Gastrocnemius medialis (tissue), 4 donors: ENCODE data around the gene FOXI3. TPM values are rescaled to one million over a fixed set of nuclear protein-coding genes. Genes with fewer than 3 reads are reported as not detected.
"Not testable (repeated sequence)": the region's sequence is repeated elsewhere in the genome, so short reads cannot be mapped to it uniquely, and the experiment has no call there.

Source experiments
- ATAC-seq, 2 donors: fragments of 150-250 bp; one replicate each; pipeline ENCODE4 v1.9.1; 2016
- DNase-seq, 2 donors: peaks; one replicate each; pipeline ENCODE4 v3.0.0-alpha.2; 2019
- H3K27ac ChIP-seq, 4 donors: fragments of 200-600 bp; sonication (generic); 1 replicate in 1 of 4; 2 replicates in 3 of 4; pipeline ENCODE4 v1.5.1; 2016 to 2018; ENCODE audit warnings: mild to moderate bottlenecking in 2 of 4, moderate library complexity in 1 of 4
- H3K27me3 ChIP-seq, 3 donors: fragments of 200-600 bp; sonication (generic) in 2 of 3; 1 replicate in 1 of 3; 2 replicates in 2 of 3; pipeline versions ENCODE4 v1.5.1 to v1.6.0; 2016 to 2019; ENCODE audit warnings: mild to moderate bottlenecking in 1 of 3, moderate library complexity in 1 of 3
- H3K36me3 ChIP-seq, 2 donors: fragments of 200-600 bp; sonication (generic) in 1 of 2; one replicate each; pipeline ENCODE4 v1.5.1; 2017 to 2018
- H3K4me1 ChIP-seq, 2 donors: fragments of 200-600 bp; sonication (generic) in 1 of 2; one replicate each; pipeline ENCODE4 v1.5.1; 2016 to 2017; ENCODE audit warnings: mild to moderate bottlenecking in 2 of 2
- H3K4me3 ChIP-seq, 4 donors: fragments of 200-600 bp; sonication (generic) in 3 of 4; 1 replicate in 1 of 4; 2 replicates in 3 of 4; pipeline ENCODE4 v1.5.1; 2016 to 2019; ENCODE audit warnings: mild to moderate bottlenecking in 2 of 4
- H3K9me3 ChIP-seq, 3 donors: fragments of 200-600 bp; sonication (generic) in 2 of 3; 1 replicate in 1 of 3; 2 replicates in 2 of 3; pipeline ENCODE4 v1.5.1; 2016 to 2019
- CTCF ChIP-seq, 5 experiments: fragments of 450-650 bp in 3 of 5; fragments of 200-600 bp in 2 of 5; sonication (generic) in 2 of 5; IDR thresholded peaks in 4 of 5; conservative IDR thresholded peaks in 1 of 5; 1 replicate in 4 of 5; 2 replicates in 1 of 5; pipeline ENCODE4 v1.5.1; 2016 to 2019; ENCODE audit warnings: antibody characterized with exemption in 5 of 5, mild to moderate bottlenecking in 3 of 5, moderate library complexity in 3 of 5
- POLR2A ChIP-seq, 2 donors: fragments of 450-650 bp; IDR thresholded peaks; one replicate each; pipeline ENCODE4 v1.6.1; 2017; ENCODE audit warnings: antibody characterized with exemption in 2 of 2, mild to moderate bottlenecking in 2 of 2, moderate library complexity in 2 of 2
- in situ Hi-C, 4 donors: fragments of 200-750 bp; cut with MboI; loops; one replicate each; pipeline versions ENCODE4 v1.15.0 to v1.8.0; 2017; ENCODE audit warnings: low sequenced_read_pairs in 4 of 4
- intact Hi-C: fragments of 100-400 bp; cut with DNase I; formaldehyde crosslinking; loops from one replicate; pipeline ENCODE4 v1.15.1; 2023; ENCODE audit warnings: low total_unique reads
- total RNA-seq, 4 donors: library from RNA; depleted of rRNA; stranded (reverse); fragments of >200 nt; gene quantifications; one replicate each; pipeline versions ENCODE4 v1.1.0 to v1.2.3, GENCODE V29; 2016

Gene FOXI3
- total RNA-seq, 4 donors from 2014 or later, result not detected

GRCh38 chr2:88437010-88437409, 15.5 kb downstream of the FOXI3 start:
- intact Hi-C loops (no loop called here), in situ Hi-C loops (no loop called here)
- Histone ChIP-seq H3K4me1 (no peaks in the 10 kb centered on the region), H3K36me3 (no peaks in the 10 kb centered on the region), H3K9me3 (no peaks in the 10 kb centered on the region), H3K27ac (no peak overlapping the region), H3K27me3 (peaks cover 0 to 3% (median 3%) of the 10 kb centered on the region in 3 donors), H3K4me3 (no peak overlapping the region)
- DNase-seq (no peak), ATAC-seq (no peak)
- TF ChIP-seq CTCF (IDR thresholded peaks at IDR 0.05 in 4 of 5, conservative IDR thresholded peaks at IDR 0.05 in 1 of 5) (no peak), POLR2A (IDR thresholded peaks at IDR 0.05) (no peak)

GRCh38 chr2:88429929-88430328, 22.6 kb downstream of the FOXI3 start:
- Histone ChIP-seq H3K27ac (no peak overlapping the region), H3K4me3 (no peak overlapping the region), H3K9me3 (no peaks in the 10 kb centered on the region), H3K4me1 (no peaks in the 10 kb centered on the region), H3K27me3 (no peaks in the 10 kb centered on the region), H3K36me3 (no peaks in the 10 kb centered on the region)
- TF ChIP-seq POLR2A (IDR thresholded peaks at IDR 0.05) (no peak), CTCF (IDR thresholded peaks at IDR 0.05 in 4 of 5, conservative IDR thresholded peaks at IDR 0.05 in 1 of 5) (no peak)
- intact Hi-C loops (no loop called here), in situ Hi-C loops (no loop called here)
- DNase-seq, result no peak
- no peak for ATAC-seq

GRCh38 chr2:88423733-88424132, 28.8 kb downstream of the FOXI3 start:
- in situ Hi-C loops, result no loop called here

GRCh38 chr2:88419051-88419450, 33.4 kb downstream of the FOXI3 start:
- H3K27me3 ChIP-seq, intact Hi-C loops, DNase-seq, ATAC-seq, H3K9me3 ChIP-seq, H3K27ac ChIP-seq, in situ Hi-C loops, H3K36me3 ChIP-seq, H3K4me3 ChIP-seq, H3K4me1 ChIP-seq: not testable (repeated sequence)

More at GRCh38 chr2:88423733-88424132, 28.8 kb downstream of the FOXI3 start:
- Histone ChIP-seq H3K4me3 (no peak overlapping the region), H3K36me3 (no peaks in the 10 kb centered on the region), H3K27ac (no peak overlapping the region), H3K9me3 (no peaks in the 10 kb centered on the region), H3K4me1 (no peaks in the 10 kb centered on the region), H3K27me3 (no peaks in the 10 kb centered on the region)
- TF ChIP-seq CTCF (IDR thresholded peaks at IDR 0.05 in 4 of 5, conservative IDR thresholded peaks at IDR 0.05 in 1 of 5) (no peak), POLR2A (IDR thresholded peaks at IDR 0.05) (no peak)
- ATAC-seq, result no peak
- intact Hi-C loops, result no loop called here
- DNase-seq, result no peak

GRCh38 chr2:88416016-88416663, 36.4 kb downstream of the FOXI3 start:
- Histone ChIP-seq H3K4me1 (no peaks in the 10 kb centered on the region), H3K9me3 (no peaks in the 10 kb centered on the region), H3K4me3 (no peak overlapping the region), H3K27me3 (no peaks in the 10 kb centered on the region), H3K36me3 (no peaks in the 10 kb centered on the region), H3K27ac (no peak overlapping the region)
- in situ Hi-C loops, result no loop called here
- intact Hi-C loops, result no loop called here
- DNase-seq, result no peak
- ATAC-seq, result no peak
- no peak for TF ChIP-seq CTCF (IDR thresholded peaks at IDR 0.05 in 4 of 5, conservative IDR thresholded peaks at IDR 0.05 in 1 of 5)
- no peak for TF ChIP-seq POLR2A (IDR thresholded peaks at IDR 0.05)

- H3K27ac ChIP-seq, in situ Hi-C loops, H3K27me3 ChIP-seq, H3K9me3 ChIP-seq, H3K4me1 ChIP-seq, ATAC-seq, H3K4me3 ChIP-seq, DNase-seq, H3K36me3 ChIP-seq, intact Hi-C loops: not testable (repeated sequence)
These were observed 43.6 kb downstream of the FOXI3 start for GRCh38 chr2:88408870-88409269.
